HepG2 (cell line): Measurements from ENCODE around the gene TMEM129. TPM values are rescaled to one million over a fixed set of nuclear protein-coding genes. Genes with fewer than 3 reads are reported as not detected.

Source experiments
- ARID4A ChIP-seq: sonication (generic); formaldehyde crosslinking; IDR thresholded peaks from 2 replicates; pipeline ENCODE4 v1.5.0; 2020; ENCODE audit warnings: mild to moderate bottlenecking, missing genetic modification reagents, borderline replicate concordance
- EP300 ChIP-seq, 3 experiments: sonication (generic) in 1 of 3; formaldehyde crosslinking in 1 of 3; IDR thresholded peaks; 2 replicates each; pipeline versions ENCODE4 v1.5.1 to v1.6.1; 2011 to 2020; ENCODE audit warnings: low read depth in 2 of 3, low read length in 2 of 3, borderline replicate concordance in 1 of 3, improper control_type of control experiment in 1 of 3, mild to moderate bottlenecking in 1 of 3, missing genetic modification reagents in 1 of 3, moderate library complexity in 1 of 3
- SPEN ChIP-seq: sonication (generic); formaldehyde crosslinking; IDR thresholded peaks from 2 replicates; pipeline ENCODE4 v1.5.1; 2020; ENCODE audit warnings: low read depth, mild to moderate bottlenecking, missing genetic modification reagents
- TSC22D2 ChIP-seq: sonication (generic); formaldehyde crosslinking; IDR thresholded peaks from 2 replicates; pipeline ENCODE4 v1.5.1; 2020; ENCODE audit warnings: missing genetic modification reagents, mild to moderate bottlenecking, borderline replicate concordance
- ZBTB34 ChIP-seq: sonication (generic); formaldehyde crosslinking; IDR thresholded peaks from 2 replicates; pipeline ENCODE4 v1.8.0; 2022; ENCODE audit warnings: mild to moderate bottlenecking, missing genetic modification reagents
- ZNF205 ChIP-seq: IDR thresholded peaks from 2 replicates; pipeline ENCODE4 v1.6.1; 2018; ENCODE audit warnings: missing biosample characterization, missing genetic modification reagents
- ZNF292 ChIP-seq: sonication (generic); formaldehyde crosslinking; IDR thresholded peaks from 2 replicates; pipeline ENCODE4 v1.8.1; 2022; ENCODE audit warnings: mild to moderate bottlenecking, low read depth, missing genetic modification reagents, borderline replicate concordance
- polyA plus RNA-seq, 8 experiments: library from polyadenylated mRNA; depleted of rRNA in 3 of 8; stranded (reverse) in 7 of 8; unstranded in 1 of 8; fragments of >200 nt; fragmentation: Illumina TruSeq in 4 of 8; extraction: Trizol in 4 of 8; gene quantifications; 2 replicates each; pipeline versions ENCODE4 v1.2.1 to v1.2.3, GENCODE V29; 2011 to 2016; ENCODE audit warnings: low read depth in 4 of 8, missing spikeins in 1 of 8, mixed read lengths in 1 of 8; ENCODE audit not compliant: insufficient read depth in 1 of 8
- total RNA-seq, 5 experiments: library from RNA; depleted of rRNA; stranded (reverse); fragments of >200 nt; fragmentation: Illumina TruSeq; extraction: Trizol; gene quantifications; 2 replicates each; pipeline ENCODE4 v1.2.3, GENCODE V29; 2016; ENCODE audit warnings: low read depth in 1 of 5

TMEM129 gene
- total and polyA plus RNA-seq, 2 of the 13 experiments (the other 11 are each of a cell fraction or from before 2014, with no cell fraction given): 19.0 to 25.8 TPM

GRCh38 chr4:1766106-1767060 lies 45.3 kb upstream of the TMEM129 start (continued):
- TF ChIP-seq ARID4A: peak; percentile 43; the same call in 1 of the 2 replicates
- no peak for TF ChIP-seq ZNF292 (CRISPR knock-in tag)
- TF ChIP-seq EP300 (IDR thresholded peaks at IDR 0.05; ENCODE audit: low read depth in 2 of 2, low read length in 2 of 2): peak in 1 of 2 experiments; percentile 56; a peak in 1 of 4 replicates
- peak; percentile 41; the same call in 1 of the 2 replicates for TF ChIP-seq EP300 (CRISPR knock-in tag; IDR thresholded peaks at IDR 0.05; ENCODE audit: borderline replicate concordance)
- peak; percentile 52; the same call in 1 of the 2 replicates for TF ChIP-seq SPEN (CRISPR knock-in tag)
- 0 out of 2 replicates have a peak, but pooled peaks have one; percentile 32 for TF ChIP-seq TSC22D2 (CRISPR knock-in tag)
- no peak for TF ChIP-seq ZNF205 (CRISPR knock-in tag)
- TF ChIP-seq ZBTB34 (CRISPR knock-in tag): no peak
- TF ChIP-seq, all 625 proteins: peak for 233
